Cardiac muscle cell (in vitro differentiated cells and primary cell): ENCODE data around the gene LRFN3. TPM values are rescaled to one million over a fixed set of nuclear protein-coding genes. Genes with fewer than 3 reads are reported as not detected.

Experiments
- DNase-seq, 2 donors: peaks; one replicate each; pipeline versions ENCODE4 v3.0.0 to v3.0.0-alpha.2; 2010 to 2017; ENCODE audit warnings: low read depth in 1 of 2, low spot score in 1 of 2
- H3K27ac ChIP-seq: fragments of 200-600 bp; sonication (generic); 2 replicates; pipeline ENCODE4 v1.5.1; 2016
- H3K27me3 ChIP-seq: fragments of 200-600 bp; sonication (generic); 2 replicates; pipeline ENCODE4 v1.6.0; 2016; ENCODE audit warnings: control low read depth
- H3K36me3 ChIP-seq: fragments of 200-600 bp; sonication (generic); 2 replicates; pipeline ENCODE4 v1.5.1; 2016; ENCODE audit warnings: control low read depth
- H3K4me1 ChIP-seq: fragments of 200-600 bp; sonication (generic); 2 replicates; pipeline ENCODE4 v1.8.1; 2017; ENCODE audit warnings: low read depth, mild to moderate bottlenecking, mixed run types
- H3K4me3 ChIP-seq: fragments of 200-600 bp; sonication (generic); 2 replicates; pipeline ENCODE4 v1.5.1; 2016; ENCODE audit warnings: mild to moderate bottlenecking
- H3K9me3 ChIP-seq: fragments of 200-600 bp; sonication (generic); 2 replicates; pipeline ENCODE4 v1.5.1; 2017; ENCODE audit warnings: low read depth, mild to moderate bottlenecking, control low read depth
- polyA plus RNA-seq: library from polyadenylated mRNA; unstranded; fragments of >200 nt; fragmentation: Nextera tagmentation; extraction: Ambion mirVana; gene quantifications from 2 replicates; pipeline ENCODE4 v1.2.1, GENCODE V29; 2016
- total RNA-seq: library from RNA; depleted of rRNA; stranded (reverse); fragments of >200 nt; gene quantifications from 2 replicates; pipeline ENCODE4 v1.2.3, GENCODE V29; 2016
- TF ChIP-seq, protein P1 (sequence below): IDR thresholded peaks from 2 replicates; pipeline ENCODE4 v1.5.1; 2012; ENCODE audit warnings: low read depth, mild to moderate bottlenecking, low read length

Gene LRFN3
- total and polyA plus RNA-seq, 2 experiments from 2014 or later = 14.3 to 16.0 TPM

DNA sequence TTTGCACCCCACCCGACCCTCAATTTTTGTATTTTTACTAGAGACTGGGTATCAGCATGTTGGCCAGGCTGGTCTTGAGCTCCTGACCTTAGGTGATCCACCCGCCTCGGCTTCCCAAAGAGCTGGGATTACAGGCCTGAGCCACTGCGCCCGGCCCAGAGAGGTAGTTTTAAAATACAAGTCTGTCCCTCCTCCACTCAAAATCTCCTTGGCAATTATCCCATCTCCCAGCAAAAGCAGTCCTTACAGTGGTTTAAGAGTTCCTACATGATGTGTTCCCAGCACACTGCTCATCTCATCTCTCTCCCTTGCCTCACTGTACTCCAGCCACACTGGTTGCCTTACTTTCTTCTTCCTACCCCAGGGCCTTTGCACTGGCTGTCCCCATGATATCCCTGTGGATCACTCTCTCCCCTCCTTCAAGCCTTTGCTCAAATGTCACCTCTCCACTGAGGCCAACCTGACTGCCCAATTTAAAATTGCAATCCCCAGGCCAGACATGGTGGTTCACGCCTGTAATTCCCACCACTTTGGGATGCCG is 24.3 kb downstream of the LRFN3 start:
- Histone ChIP-seq H3K27ac (no peak overlapping the region), H3K27me3 (peaks cover 54% of the 10 kb centered on the region), H3K4me1 (no peaks in the 10 kb centered on the region), H3K4me3 (no peak overlapping the region), H3K9me3 (no peaks in the 10 kb centered on the region), H3K36me3 (no peaks in the 10 kb centered on the region)
- DNase-seq = no peak
- TF ChIP-seq, protein P1, sequence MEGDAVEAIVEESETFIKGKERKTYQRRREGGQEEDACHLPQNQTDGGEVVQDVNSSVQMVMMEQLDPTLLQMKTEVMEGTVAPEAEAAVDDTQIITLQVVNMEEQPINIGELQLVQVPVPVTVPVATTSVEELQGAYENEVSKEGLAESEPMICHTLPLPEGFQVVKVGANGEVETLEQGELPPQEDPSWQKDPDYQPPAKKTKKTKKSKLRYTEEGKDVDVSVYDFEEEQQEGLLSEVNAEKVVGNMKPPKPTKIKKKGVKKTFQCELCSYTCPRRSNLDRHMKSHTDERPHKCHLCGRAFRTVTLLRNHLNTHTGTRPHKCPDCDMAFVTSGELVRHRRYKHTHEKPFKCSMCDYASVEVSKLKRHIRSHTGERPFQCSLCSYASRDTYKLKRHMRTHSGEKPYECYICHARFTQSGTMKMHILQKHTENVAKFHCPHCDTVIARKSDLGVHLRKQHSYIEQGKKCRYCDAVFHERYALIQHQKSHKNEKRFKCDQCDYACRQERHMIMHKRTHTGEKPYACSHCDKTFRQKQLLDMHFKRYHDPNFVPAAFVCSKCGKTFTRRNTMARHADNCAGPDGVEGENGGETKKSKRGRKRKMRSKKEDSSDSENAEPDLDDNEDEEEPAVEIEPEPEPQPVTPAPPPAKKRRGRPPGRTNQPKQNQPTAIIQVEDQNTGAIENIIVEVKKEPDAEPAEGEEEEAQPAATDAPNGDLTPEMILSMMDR = no peak

DNA sequence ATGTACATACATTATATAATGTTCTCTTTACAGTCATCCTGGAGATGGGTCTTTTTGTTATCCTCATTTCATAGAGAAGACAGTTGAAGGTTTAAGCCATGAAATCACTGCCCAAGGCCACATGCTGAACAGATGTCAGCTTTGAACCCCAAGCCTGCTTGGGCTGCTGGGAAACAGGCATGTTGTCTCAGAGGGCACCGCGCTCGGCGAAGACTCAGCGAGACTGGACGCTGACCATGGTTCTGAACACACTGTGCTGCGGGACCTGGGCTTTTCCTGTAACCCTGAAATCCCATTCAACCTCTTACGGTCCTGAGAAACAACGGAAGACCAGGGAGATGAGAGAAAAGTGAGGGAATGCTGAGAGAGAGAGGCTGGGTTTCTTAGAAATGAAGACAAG is 27.3 kb downstream of the LRFN3 start:
- no peak overlapping the region for H3K27ac ChIP-seq
- H3K27me3 ChIP-seq = peaks cover 38% of the 10 kb centered on the region
- TF ChIP-seq, protein P1 = no peak
- no peaks in the 10 kb centered on the region for H3K36me3 ChIP-seq
- no peaks in the 10 kb centered on the region for H3K4me1 ChIP-seq
- no peaks in the 10 kb centered on the region for H3K9me3 ChIP-seq
- peak; percentile 73 to 91 for DNase-seq
- H3K4me3 ChIP-seq = no peak overlapping the region

DNA sequence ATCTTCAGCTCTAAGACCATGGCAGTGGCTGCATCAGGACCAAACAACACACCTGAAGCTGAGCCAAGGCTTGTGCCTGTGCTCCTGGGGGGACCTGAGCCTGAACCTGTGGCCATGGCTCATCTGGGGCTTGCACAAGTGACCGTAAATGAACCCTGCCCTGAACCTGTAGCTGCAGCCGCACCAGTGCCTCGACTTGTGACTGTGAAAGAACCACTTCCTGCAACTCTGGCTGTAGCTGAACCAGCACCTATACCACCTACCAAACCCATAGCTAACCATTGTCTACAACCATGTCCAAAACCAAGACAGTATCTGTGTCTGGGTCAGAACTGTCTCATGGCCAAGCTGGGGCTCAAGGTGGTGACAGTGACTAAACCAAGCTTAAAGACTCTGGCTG is 30.6 kb downstream of the LRFN3 start:
- Histone ChIP-seq H3K36me3 (no peaks in the 10 kb centered on the region), H3K9me3 (no peaks in the 10 kb centered on the region), H3K4me1 (no peaks in the 10 kb centered on the region), H3K4me3 (no peak overlapping the region), H3K27ac (no peak overlapping the region), H3K27me3 (peaks cover 7% of the 10 kb centered on the region)
- DNase-seq = no peak
- TF ChIP-seq, protein P1 = no peak

DNA sequence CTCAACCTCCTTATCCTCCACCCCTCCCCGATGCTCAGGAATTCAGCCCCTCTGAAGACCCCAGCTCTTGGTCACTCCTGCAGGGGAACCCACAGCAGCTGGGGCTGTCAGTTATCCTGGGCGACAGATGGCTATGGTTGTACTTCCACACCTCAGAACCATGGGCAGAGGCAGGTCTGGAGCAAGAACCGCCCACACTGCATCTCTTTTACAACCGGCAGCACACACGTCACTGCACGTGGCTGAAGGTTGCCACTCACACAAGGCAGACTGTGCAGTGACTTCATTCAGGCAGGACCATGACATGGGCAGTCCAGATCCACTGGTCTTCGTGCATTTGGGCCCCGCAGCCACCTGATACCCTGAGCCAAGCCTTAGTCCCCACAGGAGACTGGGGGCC is 37.3 kb downstream of the LRFN3 start:
- TF ChIP-seq, protein P1 = no peak
- H3K36me3 ChIP-seq = no peaks in the 10 kb centered on the region
- H3K27me3 ChIP-seq = no peaks in the 10 kb centered on the region
- H3K9me3 ChIP-seq = no peaks in the 10 kb centered on the region
- H3K27ac ChIP-seq = no peak overlapping the region
- H3K4me1 ChIP-seq = no peaks in the 10 kb centered on the region
- no peak for DNase-seq
- H3K4me3 ChIP-seq = no peak overlapping the region

DNA sequence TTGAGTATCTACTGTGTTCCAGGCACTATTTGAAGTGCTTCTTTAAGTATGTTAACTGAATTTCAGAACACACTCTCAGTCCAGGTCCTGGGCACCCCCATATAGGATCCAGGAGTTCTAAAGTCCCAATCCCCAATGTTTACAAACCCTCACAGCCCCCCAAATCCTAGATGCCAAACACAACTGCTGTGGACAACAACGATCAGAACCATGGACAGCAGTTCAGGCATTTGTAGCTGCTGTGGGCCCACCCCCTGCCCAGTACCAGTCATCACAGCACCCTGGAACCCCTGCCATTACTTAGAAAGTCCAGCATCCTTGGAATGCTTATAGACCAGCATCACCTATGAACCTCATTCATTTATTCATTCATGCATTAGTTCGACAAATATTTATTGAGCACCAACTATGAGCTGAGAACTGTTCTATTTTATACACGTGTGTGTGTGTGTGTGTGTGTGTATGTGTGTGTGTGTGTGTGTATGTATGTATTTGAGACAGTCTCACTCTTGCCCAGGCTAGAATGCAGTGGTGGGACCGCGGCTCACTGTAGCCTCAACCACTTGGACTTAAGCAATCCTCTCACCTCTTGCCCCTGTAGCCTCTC is 39.5 kb downstream of the LRFN3 start:
- Histone ChIP-seq H3K4me1 (no peaks in the 10 kb centered on the region), H3K9me3 (no peaks in the 10 kb centered on the region), H3K27ac (no peak overlapping the region), H3K36me3 (no peaks in the 10 kb centered on the region), H3K27me3 (no peaks in the 10 kb centered on the region), H3K4me3 (no peak overlapping the region)
- TF ChIP-seq, protein P1 = no peak
- peak; percentile 38 to 82 for DNase-seq
